CD1c-positive myeloid dendritic cell (primary cell): ENCODE data around the gene STK38L.

Experiments
- DNase-seq: peaks from one replicate; pipeline ENCODE4 v3.0.0-alpha.2; 2016; ENCODE audit errors: extremely low spot score

Gene STK38L

DNA sequence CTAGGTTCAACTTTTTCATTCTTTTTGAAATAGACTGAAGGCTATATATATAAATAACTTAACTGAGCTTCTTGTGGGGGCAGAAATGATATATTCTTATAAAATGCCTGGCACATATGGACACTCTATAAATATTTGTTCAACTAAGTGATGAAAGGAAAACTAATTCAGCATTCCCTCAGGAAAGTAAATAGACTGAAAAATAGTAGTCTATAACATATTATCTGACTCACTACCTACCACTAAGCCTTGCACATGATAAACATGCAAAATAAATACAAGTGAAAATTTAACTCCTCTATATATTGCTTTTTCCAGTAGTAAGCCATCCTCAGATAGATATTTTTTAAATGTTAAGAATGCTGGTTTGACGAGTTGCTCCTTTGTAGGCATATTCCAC is 72.9 kb downstream of the STK38L start:
- no peak for DNase-seq

DNA sequence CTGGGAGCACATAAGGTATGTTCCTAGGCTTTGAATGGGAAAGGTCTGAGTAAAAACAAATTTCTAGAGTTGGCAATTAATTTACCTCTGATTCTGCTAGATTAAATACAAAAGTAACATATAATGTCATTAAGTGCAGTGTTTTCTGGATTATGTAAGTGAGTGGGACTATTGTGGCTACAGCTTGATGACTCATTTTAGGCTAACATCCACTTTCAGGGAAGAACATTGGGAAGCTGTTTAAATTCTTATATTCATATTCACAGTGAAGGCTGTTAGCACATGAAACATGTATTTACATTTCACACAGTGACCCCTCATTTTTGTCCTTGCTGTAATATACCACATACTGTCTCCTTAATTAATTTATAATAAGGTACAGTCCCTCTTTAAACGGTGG is 75.3 kb downstream of the STK38L start:
- DNase-seq = peak; percentile 46

DNA sequence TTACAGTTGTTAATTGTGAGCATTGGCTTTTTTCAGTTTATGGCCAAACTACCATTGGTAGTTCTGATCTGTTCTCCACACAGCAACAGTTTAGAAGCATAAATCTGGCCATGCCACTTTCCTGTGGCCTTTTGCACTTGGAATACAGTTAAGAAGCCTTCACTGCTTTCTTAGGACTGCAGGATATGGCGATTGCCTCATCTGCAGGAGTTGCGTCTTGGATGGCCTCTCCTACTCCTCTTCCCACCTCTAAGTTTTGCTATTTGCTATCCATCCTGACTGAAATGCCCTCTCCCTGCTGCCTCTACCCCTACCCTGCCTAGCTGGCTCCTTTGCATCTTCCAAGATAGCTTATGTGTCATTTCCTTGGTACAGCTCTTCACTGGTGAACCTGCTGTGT is 75.8 kb downstream of the STK38L start:
- DNase-seq = no peak

DNA sequence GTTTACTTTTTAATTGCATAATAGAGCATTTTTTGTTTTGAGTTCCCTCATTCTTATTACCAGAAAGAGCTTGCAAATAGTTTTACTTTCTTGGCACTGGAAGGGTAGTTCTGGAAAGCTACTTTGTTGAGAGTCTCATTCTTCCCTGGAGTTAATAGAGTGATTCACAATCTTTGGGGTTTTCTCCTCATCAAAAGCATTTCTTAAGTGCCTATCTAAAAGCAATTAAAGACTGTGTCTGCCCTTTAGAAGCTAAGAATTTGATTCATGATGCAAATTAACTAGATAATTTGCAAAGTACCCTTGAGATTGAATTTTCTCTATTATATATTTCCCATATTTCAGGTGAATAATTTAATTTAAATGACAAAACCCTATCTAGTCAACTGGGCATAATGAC is 80.4 kb downstream of the STK38L start:
- DNase-seq = no peak

DNA sequence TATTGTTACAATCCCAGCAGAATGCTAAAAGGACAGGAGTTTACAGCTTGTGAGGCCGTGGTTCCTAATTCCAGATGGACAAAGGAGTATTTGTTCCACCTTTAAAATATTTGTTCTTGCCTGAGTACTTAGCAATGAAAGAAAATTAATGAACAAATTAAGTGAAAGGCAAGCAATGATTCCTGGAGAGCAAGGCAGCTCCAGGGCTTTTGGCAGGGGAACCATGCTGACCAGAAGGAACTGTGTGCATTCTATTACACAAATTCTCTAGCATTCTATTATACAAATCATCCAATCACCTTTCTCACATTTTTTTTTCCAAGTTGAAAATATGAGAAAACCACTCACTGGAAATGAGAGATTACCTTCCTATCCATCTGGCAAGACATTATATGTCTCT is 86.8 kb downstream of the STK38L start:
- no peak for DNase-seq

DNA sequence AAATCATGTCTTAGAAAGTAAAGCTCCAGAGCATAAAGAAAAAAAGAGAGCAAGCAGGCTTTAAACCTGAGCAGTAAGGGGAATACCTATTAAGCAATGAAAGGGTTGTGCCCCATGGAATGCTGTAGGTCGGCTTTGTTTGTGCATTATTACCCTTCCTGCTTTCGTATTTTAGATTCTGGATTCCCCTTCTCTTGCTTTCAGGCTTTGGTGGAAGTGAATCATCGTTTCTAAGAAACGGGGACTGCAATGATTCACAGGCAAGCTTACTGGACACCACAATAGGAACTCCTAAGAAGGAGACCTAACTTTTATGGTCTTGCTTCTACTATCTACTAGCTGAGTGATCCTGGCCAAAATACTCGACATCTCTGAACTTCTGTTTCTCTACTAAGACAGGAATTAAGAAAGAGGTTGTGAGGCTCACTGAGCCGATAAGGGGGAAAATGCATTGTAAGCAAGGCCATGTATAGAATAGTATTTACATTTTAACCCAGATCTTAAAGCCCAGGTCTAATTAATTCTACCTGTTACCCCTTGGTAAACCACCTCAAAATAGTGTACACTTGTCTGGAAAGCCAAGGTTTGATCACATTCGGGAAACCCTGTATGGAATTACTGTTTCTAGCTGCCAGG is 87.3 kb downstream of the STK38L start:
- peak; percentile 89 for DNase-seq

DNA sequence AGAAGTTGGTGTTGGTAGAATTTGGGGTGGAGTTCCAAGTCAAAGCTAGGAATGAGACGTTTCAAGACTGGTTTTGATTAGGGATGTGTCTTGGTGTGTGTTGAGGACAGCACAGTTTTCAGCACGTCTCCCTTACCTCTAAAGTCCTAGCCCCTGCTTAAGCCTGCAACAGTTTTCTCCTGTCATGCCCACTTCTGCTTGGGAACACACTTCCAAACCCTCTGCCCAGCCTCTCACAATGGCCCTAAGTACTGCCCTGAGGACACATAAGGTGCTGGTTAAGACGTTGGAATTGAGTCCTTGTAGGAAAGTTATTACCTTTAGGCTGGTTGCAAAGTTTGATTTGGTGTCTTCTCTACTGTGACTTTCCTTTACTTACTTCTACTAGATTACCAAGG is 87.8 kb downstream of the STK38L start:
- peak; percentile 18 for DNase-seq

DNA sequence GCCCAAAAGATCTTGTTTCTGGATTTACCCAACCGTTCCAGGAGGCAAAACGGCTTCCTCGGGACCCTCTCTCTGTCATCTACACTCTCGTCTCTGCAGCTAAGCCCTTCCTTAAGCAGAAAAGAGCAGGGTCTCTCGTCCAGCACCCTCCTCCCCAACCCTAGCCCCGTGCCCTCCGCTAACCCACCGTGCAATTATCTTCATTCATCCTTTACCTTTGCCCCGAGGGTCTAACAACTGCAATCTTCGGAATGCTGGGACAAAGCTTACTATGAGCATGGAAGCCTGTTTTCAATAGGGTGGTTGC is 88.3 kb downstream of the STK38L start:
- DNase-seq = no peak

DNA sequence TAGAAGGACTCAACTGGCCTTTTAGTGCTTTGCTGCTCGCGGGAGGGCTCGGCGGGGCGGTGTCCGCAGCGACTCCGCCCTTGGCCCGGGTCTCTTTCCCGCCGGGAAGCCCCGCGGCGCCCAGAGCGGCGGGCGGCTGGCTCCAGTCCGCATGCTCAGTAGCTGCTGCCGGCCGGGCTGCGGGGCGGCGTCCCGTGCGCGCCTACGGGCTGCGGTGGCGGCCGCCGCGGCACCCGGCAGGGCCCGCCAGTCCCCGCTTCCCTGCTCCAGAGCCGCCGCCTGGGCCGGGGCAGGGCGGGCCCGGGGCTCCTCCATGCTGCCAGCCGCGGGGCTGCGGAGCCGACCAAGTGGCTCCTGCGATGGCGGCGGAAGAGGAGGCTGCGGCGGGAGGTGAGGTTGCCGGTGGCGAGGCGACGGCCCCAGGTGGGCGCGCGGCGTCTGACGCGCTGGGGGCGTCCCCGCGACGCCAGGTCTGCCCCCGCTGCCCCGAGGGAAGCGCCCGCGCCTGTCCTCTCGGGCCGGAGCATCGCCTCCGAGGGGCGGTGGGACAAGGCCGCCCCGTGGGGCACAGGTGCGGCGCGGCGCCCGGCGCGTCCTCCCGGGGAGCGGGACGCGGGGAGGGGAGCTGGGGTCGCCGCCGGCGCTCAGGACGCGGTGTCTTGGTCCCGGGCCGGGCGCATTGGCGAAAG is 88.8 kb downstream of the STK38L start, which contains the start of gene BMAL2:
TSS of gene BMAL2 (plus strand) at position 123 of the 689 bp plus-strand sequence. CDS start at position 360, 237 bp downstream.
- DNase-seq = peak; percentile 72

DNA sequence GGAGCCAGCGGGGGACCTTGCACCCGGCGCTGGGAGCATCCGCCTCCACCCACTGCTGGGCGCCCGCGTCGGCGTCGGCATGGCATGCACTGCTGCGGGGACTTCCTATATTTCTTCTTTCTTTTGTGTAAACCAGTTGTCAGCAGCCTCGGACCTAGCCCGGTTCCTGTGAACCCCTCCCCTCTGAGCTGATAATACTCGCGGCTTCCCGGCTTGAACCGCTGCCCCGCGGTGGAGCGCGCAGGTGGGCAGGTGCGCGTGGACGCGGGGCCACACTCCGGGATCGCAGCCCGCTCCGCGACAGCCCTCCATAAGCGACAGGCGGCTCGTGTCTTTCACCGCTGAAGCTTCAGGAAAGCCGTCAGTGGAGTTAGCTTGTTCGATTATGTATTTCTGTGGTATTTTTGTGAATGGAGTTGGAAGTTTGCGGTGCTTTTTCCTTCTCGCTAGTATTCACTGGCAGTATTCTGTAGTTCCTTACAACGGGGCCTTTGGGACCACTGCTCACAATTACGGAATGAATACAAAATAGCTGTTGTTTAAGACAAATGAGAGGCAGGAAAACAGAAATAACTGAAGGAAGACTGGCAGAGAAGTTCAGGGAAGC is 89.4 kb downstream of the STK38L start:
- peak; percentile 90 for DNase-seq

DNA sequence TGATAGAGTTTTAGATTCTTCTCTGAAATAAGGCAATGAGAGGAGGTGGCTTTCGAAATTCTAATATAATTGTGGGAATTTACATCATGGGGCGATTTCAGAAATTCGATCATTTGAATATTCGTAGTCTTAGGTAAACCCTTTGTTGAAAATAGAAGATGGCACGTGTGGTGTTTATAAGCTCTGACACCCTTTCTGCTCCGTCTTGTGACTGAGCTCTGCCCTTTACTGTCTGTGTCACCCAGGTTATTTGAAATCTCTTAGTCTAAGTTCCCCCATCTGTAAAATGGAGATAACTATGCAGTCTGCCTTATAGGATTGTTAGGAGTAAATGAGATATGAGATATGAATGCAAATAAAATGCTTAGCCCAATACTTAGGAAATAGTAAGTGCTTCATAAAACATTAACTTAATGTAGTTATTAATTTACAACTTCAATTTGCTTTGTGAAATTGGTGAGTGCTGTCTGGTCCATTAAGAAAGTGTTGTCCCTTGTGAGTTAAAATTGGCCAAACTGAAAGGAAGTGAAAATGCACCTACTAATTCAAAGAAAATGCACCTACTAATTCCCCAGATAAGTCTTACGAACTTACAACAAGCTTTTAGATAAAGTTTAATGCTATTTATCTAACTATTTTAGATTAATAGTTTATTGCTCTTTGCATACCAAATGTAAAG is 90.1 kb downstream of the STK38L start:
- peak; percentile 20 for DNase-seq

DNA sequence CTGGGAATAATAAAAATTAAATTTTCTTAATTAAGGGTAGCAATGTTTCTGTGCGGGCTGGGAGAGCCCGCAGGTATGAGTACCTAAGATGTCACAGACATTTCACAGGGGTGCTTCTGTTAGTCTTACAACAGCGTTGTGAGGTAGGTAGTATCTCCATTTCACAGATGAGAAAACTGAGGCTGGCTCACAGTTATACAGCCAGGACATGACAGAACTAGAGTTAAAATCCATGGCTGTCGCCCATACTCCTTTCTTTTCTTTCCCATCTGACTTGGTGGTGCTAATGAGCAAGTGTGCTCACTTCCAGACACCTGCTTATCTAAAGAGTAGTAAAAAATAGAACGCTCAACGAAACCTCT is 90.6 kb downstream of the STK38L start:
- no peak for DNase-seq

DNA sequence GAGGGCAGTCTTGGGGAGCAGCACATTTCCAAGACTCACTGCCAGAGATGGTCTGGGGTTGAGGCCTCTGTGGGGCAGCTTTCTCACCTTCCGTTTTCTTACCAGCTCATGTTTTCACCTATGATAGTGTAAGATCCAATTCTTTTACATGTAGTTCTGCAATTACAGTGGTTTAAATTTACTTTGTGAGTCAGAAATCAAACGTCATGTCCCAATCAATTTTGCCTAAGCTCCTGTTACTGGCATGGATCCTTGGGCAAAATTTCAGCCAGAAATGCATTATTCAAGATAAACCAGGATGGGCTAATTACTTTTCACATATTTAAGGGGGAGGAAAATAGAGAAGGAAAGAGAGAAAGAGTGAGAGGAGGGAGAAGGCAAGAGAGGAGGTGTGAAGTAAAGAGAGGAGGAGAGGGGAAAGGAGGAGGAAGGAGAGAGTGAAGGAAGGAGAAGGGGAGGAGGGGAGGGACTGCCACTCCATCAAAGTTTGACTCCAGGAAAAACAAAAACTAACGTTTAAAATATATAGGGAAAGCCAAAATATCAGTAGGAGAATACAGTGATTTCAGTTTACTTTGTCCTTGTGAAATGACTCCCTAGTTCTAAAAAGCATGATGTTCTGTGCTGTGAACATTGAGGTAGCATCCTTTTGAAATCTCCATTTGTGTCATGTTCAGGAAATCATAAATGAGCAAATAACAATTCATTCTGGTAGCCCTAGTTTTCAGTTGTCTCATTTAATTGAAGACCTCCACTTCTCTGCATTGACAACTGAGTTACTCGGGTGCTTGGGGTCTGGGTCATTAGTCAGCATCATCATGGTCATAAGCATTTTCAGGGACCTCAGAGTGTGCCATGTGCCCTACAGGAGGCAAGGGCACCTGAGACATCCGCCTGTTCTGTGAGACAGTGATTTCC is 91.5 kb downstream of the STK38L start:
- no peak for DNase-seq

DNA sequence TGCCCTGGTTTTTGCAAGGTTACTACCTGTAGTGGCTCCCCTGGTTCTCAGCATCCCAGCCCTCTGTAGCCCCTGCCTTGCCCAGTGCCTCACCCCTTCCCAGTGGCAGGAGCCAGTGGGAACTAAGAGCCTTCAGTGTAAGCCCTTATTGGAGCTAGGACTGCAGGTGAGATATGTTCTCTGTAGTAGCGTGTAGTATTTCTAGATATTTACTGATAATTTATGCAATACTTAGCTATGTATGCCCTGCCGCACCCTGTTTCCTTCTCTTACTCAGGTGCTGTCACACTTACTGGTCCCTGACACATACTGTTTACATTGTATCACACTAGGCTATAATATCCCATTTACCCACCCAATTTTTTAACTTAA is 92.2 kb downstream of the STK38L start:
- no peak for DNase-seq

DNA sequence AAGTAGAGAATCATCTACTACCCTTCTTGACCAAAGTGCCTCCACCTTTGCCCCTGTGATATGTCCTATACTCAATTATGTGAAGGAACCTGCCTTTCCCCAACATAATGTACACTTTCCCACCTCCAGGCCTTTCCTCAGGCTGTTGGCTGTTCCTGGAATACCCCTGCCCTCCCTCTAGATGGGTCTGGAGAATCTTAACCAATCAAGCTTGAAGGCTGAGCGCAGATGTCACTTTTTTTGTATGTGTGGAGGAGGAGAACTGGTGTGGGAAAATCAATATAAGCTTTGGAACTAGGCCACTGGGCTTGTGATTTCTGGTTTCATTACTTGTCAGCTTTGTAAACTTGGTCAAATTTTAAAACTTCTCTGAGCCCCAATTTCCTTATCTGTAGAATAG is 93.3 kb downstream of the STK38L start:
- no peak for DNase-seq

DNA sequence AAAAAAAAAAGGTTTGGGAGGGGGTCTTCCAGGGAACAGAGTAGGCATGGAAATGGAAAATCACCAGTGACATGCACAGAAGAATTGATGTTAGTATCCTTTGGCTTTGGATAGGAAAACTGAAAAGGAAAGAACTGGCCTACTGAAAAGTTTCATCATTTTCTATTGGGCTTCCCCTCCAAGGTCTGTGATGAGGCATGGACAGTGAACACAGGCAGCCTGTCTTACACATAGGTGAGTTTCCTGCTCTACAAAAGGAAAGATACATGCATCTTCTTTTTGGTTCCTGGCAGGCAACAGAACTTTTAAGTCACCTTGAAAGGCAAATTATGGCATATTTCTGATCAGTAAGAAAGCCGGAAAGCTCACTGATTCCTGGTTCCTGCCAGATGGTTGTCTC is 94.4 kb downstream of the STK38L start:
- no peak for DNase-seq

DNA sequence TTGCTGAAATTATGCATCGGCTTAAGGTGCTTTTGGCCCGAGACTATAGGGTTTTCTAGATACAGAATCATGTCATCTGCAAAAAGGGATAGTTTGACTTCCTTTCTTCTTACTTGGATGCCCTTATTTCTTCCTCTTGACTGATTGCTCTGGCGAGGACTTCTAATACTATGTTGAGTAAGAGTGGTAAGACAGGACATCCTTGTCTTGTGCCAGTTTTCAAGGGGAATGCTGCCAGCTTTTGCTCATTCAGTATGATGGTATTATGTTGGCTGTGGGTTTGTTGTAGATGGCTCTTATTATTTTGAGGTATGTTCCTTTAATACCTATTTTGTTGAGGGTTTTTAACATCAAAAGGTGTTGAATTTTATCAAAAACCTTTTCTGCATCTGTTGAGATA is 96.9 kb downstream of the STK38L start:
- DNase-seq = no peak

DNA sequence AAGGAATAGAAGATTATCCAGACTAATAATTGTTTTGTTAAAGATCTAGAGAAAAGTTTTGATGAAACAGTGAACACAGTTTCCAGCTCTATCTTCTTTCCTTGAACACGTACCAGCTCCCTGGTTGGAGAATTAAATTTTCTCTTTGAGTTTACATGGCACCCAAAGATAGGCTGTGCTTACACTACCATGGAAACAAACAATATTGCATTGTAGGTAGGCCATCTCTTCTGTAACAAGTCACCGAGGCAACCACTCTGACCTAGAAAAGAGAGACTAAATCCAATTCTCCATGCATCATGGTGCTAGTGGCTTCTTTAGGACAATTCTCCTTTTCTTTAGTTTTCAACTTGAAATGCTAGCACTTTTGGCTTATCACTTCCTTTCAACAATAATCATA is 98.5 kb downstream of the STK38L start:
- no peak for DNase-seq

DNA sequence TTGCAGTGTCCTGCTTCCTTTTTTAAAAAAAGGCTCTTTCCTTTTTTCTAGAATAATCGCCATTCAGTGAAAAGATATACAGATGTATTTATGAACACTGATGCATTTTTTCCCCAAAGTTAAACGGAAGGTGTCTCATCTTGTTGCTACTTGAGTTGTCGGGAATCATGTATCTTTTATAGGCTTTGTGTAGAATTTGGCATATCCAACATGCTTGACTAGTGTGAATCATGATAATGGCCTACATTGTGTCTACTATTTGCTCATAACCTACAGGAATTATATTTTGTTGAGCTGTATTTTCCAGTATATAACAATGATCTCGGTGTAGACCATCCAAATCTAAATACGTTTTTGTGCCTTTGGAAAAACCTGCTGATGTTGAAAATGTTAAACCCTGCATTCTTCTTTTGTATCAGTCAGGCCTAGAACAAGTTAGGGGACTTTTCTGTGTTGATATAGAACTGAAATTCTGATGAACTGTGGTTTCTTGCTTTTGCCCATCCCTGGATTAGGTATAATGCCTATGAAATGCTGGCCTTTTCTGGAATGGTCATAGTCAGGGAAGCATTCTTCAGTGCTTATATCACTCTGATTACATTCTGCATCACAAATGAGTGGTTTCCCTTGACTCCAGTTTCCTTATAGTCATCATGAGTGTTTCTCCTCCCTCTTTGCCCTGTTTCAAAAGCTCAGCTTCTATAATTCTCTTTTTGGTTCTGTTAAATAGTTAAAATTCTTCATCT is 99.3 kb downstream of the STK38L start:
- DNase-seq = no peak

DNA sequence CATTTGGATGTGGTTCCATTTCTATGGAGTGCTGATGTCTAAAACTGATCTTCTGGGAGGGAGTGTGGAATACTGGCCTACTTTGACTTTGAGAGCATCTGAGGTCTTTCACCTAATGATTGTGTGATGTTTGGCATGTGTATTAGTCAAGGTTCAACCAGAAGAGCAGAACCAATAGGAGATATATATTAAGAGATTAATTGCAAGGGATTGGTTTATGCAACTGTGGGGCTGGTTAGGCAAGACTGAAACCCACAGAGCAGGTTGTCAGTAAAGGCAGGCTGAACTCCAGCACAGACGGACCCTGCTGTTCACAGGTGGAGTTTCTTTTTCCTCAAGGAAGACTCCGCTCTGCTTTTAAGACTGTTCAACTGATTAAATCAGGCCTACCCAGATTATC is 100.2 kb downstream of the STK38L start:
- DNase-seq = no peak

DNA sequence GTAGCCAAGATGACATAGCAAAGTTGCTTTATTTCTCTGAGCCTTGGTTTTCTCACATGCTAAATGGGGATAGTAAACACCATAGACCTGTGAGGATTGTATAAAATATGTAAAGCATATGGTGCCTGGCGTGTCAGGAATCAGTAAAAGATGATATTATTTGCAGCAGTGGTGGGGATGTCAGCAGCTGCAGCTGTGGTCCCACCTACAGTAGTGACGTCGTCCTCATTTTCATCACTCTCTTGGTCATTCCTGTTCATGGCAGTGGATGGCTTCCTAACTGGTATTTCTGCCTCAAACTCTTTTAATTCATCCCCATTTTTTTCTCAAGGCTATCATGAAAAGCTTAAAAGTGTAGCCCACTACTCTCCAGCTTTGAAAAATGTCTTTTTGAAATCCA is 100.7 kb downstream of the STK38L start:
- no peak for DNase-seq
